HK-2 (cell line): ENCODE measurements around the gene HOXB8.

Experiments used
- DNase-seq: peaks from one replicate; pipeline ENCODE4 v3.0.0-alpha.2; 2018; ENCODE audit not compliant: unreplicated experiment

HOXB8 gene

GRCh38 chr17:48583708-48584222 lies 31.3 kb downstream of the HOXB8 start:
- no peak for DNase-seq

- DNase-seq = no peak
These were observed 32.4 kb downstream of the HOXB8 start for GRCh38 chr17:48582750-48583069.

GRCh38 chr17:48579760-48580554 lies 35.1 kb downstream of the HOXB8 start:
- no peak for DNase-seq

- no peak for DNase-seq
These were observed 35.7 kb downstream of the HOXB8 start for GRCh38 chr17:48579471-48579759.

- DNase-seq = no peak
These were observed 36.2 kb downstream of the HOXB8 start for GRCh38 chr17:48578616-48579470.

- peak; percentile 78 for DNase-seq
These were observed 37.0 kb downstream of the HOXB8 start, which contains the start of gene HOXB4 for GRCh38 chr17:48577946-48578615. TSS of gene HOXB4 (minus strand) at chr17:48578350. CDS start at chr17:48578319, 31 bp downstream.

- peak; percentile 25 for DNase-seq
These were observed 37.7 kb downstream of the HOXB8 start for GRCh38 chr17:48577330-48577945.

- peak; percentile 68 for DNase-seq
These were observed 38.4 kb downstream of the HOXB8 start for GRCh38 chr17:48576479-48577309.

- no peak for DNase-seq
These were observed 39.2 kb downstream of the HOXB8 start for GRCh38 chr17:48575673-48576478.

GRCh38 chr17:48575066-48575582 lies 40.0 kb downstream of the HOXB8 start:
- DNase-seq = no peak

GRCh38 chr17:48574505-48575065 lies 40.5 kb downstream of the HOXB8 start:
- no peak for DNase-seq

- DNase-seq = no peak
These were observed 43.2 kb downstream of the HOXB8 start for GRCh38 chr17:48571826-48572417.

GRCh38 chr17:48571024-48571818 lies 43.9 kb downstream of the HOXB8 start:
- DNase-seq = no peak

- DNase-seq = no peak
These were observed 44.6 kb downstream of the HOXB8 start for GRCh38 chr17:48570325-48571023.

- no peak for DNase-seq
These were observed 45.3 kb downstream of the HOXB8 start for GRCh38 chr17:48569674-48570324.

GRCh38 chr17:48569240-48569582 lies 45.9 kb downstream of the HOXB8 start:
- DNase-seq = no peak

- DNase-seq = no peak
These were observed 46.4 kb downstream of the HOXB8 start for GRCh38 chr17:48568499-48569239.
